Peyer's patch (tissue), 4 donors: ENCODE data around the gene OSBPL10. TPM values are rescaled to one million over a fixed set of nuclear protein-coding genes. Genes with fewer than 3 reads are reported as not detected.

Experiments
- DNase-seq, 3 donors: peaks; one replicate each; pipeline ENCODE4 v3.0.0-alpha.2; 2017 to 2019
- H3K27ac ChIP-seq, 4 donors: fragments of 200-600 bp; sonication (generic); one replicate each; pipeline ENCODE4 v1.5.1; 2016 to 2019
- H3K27me3 ChIP-seq, 2 donors: fragments of 200-600 bp; sonication (generic); one replicate each; pipeline ENCODE4 v1.5.1; 2019
- H3K36me3 ChIP-seq, 3 donors: fragments of 200-600 bp; sonication (generic); one replicate each; pipeline ENCODE4 v1.5.1; 2016 to 2019
- H3K4me1 ChIP-seq, 4 donors: fragments of 200-600 bp; sonication (generic); one replicate each; pipeline ENCODE4 v1.5.1; 2016 to 2019
- H3K4me3 ChIP-seq, 4 donors: fragments of 200-600 bp; sonication (generic); 1 replicate in 3 of 4; 2 replicates in 1 of 4; pipeline ENCODE4 v1.5.1; 2016 to 2019; ENCODE audit warnings: mild to moderate bottlenecking in 1 of 4
- H3K9me3 ChIP-seq, 4 donors: fragments of 200-600 bp; sonication (generic); one replicate each; pipeline ENCODE4 v1.5.1; 2016 to 2019; ENCODE audit warnings: mild to moderate bottlenecking in 1 of 4
- CTCF ChIP-seq, 6 experiments: fragments of 450-650 bp in 4 of 6; fragments of 200-600 bp in 2 of 6; sonication (generic) in 1 of 6; IDR thresholded peaks; one replicate each; pipeline ENCODE4 v1.5.1; 2017 to 2019; ENCODE audit warnings: antibody characterized with exemption in 6 of 6, mild to moderate bottlenecking in 3 of 6, moderate library complexity in 1 of 6
- POLR2A ChIP-seq, 2 donors: fragments of 450-650 bp; IDR thresholded peaks; one replicate each; pipeline ENCODE4 v1.5.1; 2017; ENCODE audit warnings: antibody characterized with exemption in 2 of 2, mild to moderate bottlenecking in 2 of 2, moderate library complexity in 2 of 2
- total RNA-seq, 4 donors: library from RNA; depleted of rRNA; stranded (reverse); fragments of >200 nt; gene quantifications; one replicate each; pipeline ENCODE4 v1.1.0, GENCODE V29; 2016

OSBPL10 gene
- total RNA-seq, 4 donors from 2014 or later = 18.5 to 128 (median 60.5) TPM

- TF ChIP-seq POLR2A (IDR thresholded peaks at IDR 0.05) (no peak), CTCF (IDR thresholded peaks at IDR 0.05) (no peak)
- H3K36me3 ChIP-seq = no peaks in the 10 kb centered on the region
- H3K4me3 ChIP-seq = no peak overlapping the region
- peaks cover 0 to 11% (median 0%) of the 10 kb centered on the region in 4 donors for H3K9me3 ChIP-seq
- H3K4me1 ChIP-seq = peaks cover 0 to 12% (median 0%) of the 10 kb centered on the region in 4 donors
- no peak overlapping the region for H3K27ac ChIP-seq
- DNase-seq = no peak
- H3K27me3 ChIP-seq = no peaks in the 10 kb centered on the region
Measured at GRCh38 chr3:31984321-31984720, 3.3 kb upstream of the OSBPL10 start.

GRCh38 chr3:31980530-31981205 lies 394 bp downstream of the OSBPL10 start:
- Histone ChIP-seq H3K4me3 (peak overlapping the region; percentile 54 to 90 (median 88)), H3K4me1 (peaks cover 0 to 12% (median 0%) of the 10 kb centered on the region in 4 donors), H3K27me3 (no peaks in the 10 kb centered on the region), H3K9me3 (no peaks in the 10 kb centered on the region), H3K27ac (peak overlapping the region; percentile 80 to 98 (median 96)), H3K36me3 (no peaks in the 10 kb centered on the region)
- peak; percentile 83 to 90 (median 88) for DNase-seq
- TF ChIP-seq CTCF (IDR thresholded peaks at IDR 0.05) = peak in 3 of 6 experiments; percentile 24 to 36 (median 24)
- peak in 1 of 2 donors; percentile 47 for TF ChIP-seq POLR2A (IDR thresholded peaks at IDR 0.05)

- no peaks in the 10 kb centered on the region for H3K36me3 ChIP-seq
- no peaks in the 10 kb centered on the region for H3K27me3 ChIP-seq
- TF ChIP-seq CTCF (IDR thresholded peaks at IDR 0.05) (no peak), POLR2A (IDR thresholded peaks at IDR 0.05) (no peak)
- DNase-seq = no peak
- peak overlapping the region in 3 of 4 donors; percentile 54 to 90 (median 88) for H3K4me3 ChIP-seq
- peaks cover 0 to 12% (median 0%) of the 10 kb centered on the region in 4 donors for H3K4me1 ChIP-seq
- no peaks in the 10 kb centered on the region for H3K9me3 ChIP-seq
- H3K27ac ChIP-seq = peak overlapping the region in 1 of 4 donors; percentile 97
Measured at GRCh38 chr3:31979001-31979697, 1.9 kb downstream of the OSBPL10 start.

- Histone ChIP-seq H3K9me3 (no peaks in the 10 kb centered on the region), H3K27ac (peak overlapping the region in 1 of 4 donors; percentile 97), H3K36me3 (no peaks in the 10 kb centered on the region), H3K27me3 (no peaks in the 10 kb centered on the region), H3K4me3 (no peak overlapping the region), H3K4me1 (peaks cover 0 to 12% (median 0%) of the 10 kb centered on the region in 4 donors)
- no peak for DNase-seq
- TF ChIP-seq POLR2A (IDR thresholded peaks at IDR 0.05) (no peak), CTCF (IDR thresholded peaks at IDR 0.05) (no peak)
Measured at GRCh38 chr3:31978553-31978952, 2.5 kb downstream of the OSBPL10 start.

- Histone ChIP-seq H3K27ac (peak overlapping the region in 1 of 4 donors; percentile 38), H3K36me3 (no peaks in the 10 kb centered on the region), H3K27me3 (no peaks in the 10 kb centered on the region), H3K4me3 (no peak overlapping the region), H3K4me1 (peaks cover 0 to 12% (median 0%) of the 10 kb centered on the region in 4 donors), H3K9me3 (no peaks in the 10 kb centered on the region)
- DNase-seq = no peak
- TF ChIP-seq CTCF (IDR thresholded peaks at IDR 0.05) = no peak
- no peak for TF ChIP-seq POLR2A (IDR thresholded peaks at IDR 0.05)
Measured at GRCh38 chr3:31977736-31978135, 3.3 kb downstream of the OSBPL10 start.
